ENCODE measurements around the gene AGPS. TPM values are rescaled to one million over a fixed set of nuclear protein-coding genes. Genes with fewer than 3 reads are reported as not detected.
"Not testable (repeated sequence)": the region's sequence is repeated elsewhere in the genome, so short reads cannot be mapped to it uniquely, and the experiment has no call there.

The AGPS gene
- total RNA-seq, 2 experiments from 2014 or later: 52.0 to 52.8 TPM

GRCh38 chr2:177355874-177356273, 36.7 kb upstream of the AGPS start:
- H3K27ac Mint-ChIP-seq: no peak overlapping the region
- H3K27me3 Mint-ChIP-seq: no peaks in the 10 kb centered on the region
- H3K9me3 Mint-ChIP-seq: no peaks in the 10 kb centered on the region
- H3K4me3 Mint-ChIP-seq: no peak overlapping the region
- ChIA-PET POLR2A (no interaction called here), CTCF (no interaction called here)
- H3K4me1 Mint-ChIP-seq: no peaks in the 10 kb centered on the region
- no peak for DNase-seq
- H3K36me3 Mint-ChIP-seq (ENCODE audit: low read depth): no peaks in the 10 kb centered on the region

- Mint-ChIP-seq H3K27me3 (no peaks in the 10 kb centered on the region), H3K4me1 (no peaks in the 10 kb centered on the region), H3K27ac (no peak overlapping the region), H3K36me3 (ENCODE audit: low read depth) (no peaks in the 10 kb centered on the region), H3K9me3 (no peaks in the 10 kb centered on the region), H3K4me3 (no peak overlapping the region)
- POLR2A ChIA-PET: interaction anchor here (0.6 kb wide), 1 partner anchor 175 kb away, joined by 3 read pairs; no protein-coding TSS in a partner anchor
- DNase-seq: no peak
- CTCF ChIA-PET: interaction anchor here (1.0 kb wide), 1 partner anchor 130 kb away, joined by 4 read pairs; no protein-coding TSS in a partner anchor
Observed at GRCh38 chr2:177359836-177360595, 32.6 kb upstream of the AGPS start.

GRCh38 chr2:177362499-177362898, 30.1 kb upstream of the AGPS start:
- CTCF ChIA-PET: interaction anchor here (0.6 kb wide), 1 partner anchor 1160 kb away, joined by 3 read pairs; no protein-coding TSS in a partner anchor
- no peak overlapping the region for H3K27ac Mint-ChIP-seq
- POLR2A ChIA-PET: no interaction called here
- DNase-seq: no peak
- H3K27me3 Mint-ChIP-seq: no peaks in the 10 kb centered on the region
- H3K36me3 Mint-ChIP-seq (ENCODE audit: low read depth): no peaks in the 10 kb centered on the region
- no peaks in the 10 kb centered on the region for H3K9me3 Mint-ChIP-seq
- no peaks in the 10 kb centered on the region for H3K4me1 Mint-ChIP-seq
- H3K4me3 Mint-ChIP-seq: no peak overlapping the region

- Mint-ChIP-seq H3K27ac (no peak overlapping the region), H3K36me3 (ENCODE audit: low read depth) (no peaks in the 10 kb centered on the region), H3K27me3 (no peaks in the 10 kb centered on the region), H3K4me1 (no peaks in the 10 kb centered on the region), H3K4me3 (no peak overlapping the region), H3K9me3 (peaks cover 5% of the 10 kb centered on the region)
- POLR2A ChIA-PET: no interaction called here
- CTCF ChIA-PET: no interaction called here
- DNase-seq: no peak
Observed at GRCh38 chr2:177363332-177363731, 29.2 kb upstream of the AGPS start.

- H3K4me1 Mint-ChIP-seq; H3K4me3 Mint-ChIP-seq; DNase-seq; H3K27ac Mint-ChIP-seq; H3K36me3 Mint-ChIP-seq (ENCODE audit: low read depth); H3K27me3 Mint-ChIP-seq; POLR2A ChIA-PET: not testable (repeated sequence)
- peaks cover 18% of the 10 kb centered on the region for H3K9me3 Mint-ChIP-seq
- CTCF ChIA-PET: interaction anchor here (1.2 kb wide), 1 partner anchor 746 kb away, joined by 3 read pairs; the partner anchor contains the start of gene RBM45
Observed at GRCh38 chr2:177365764-177366163, 26.8 kb upstream of the AGPS start.

- POLR2A ChIA-PET, DNase-seq, H3K27ac Mint-ChIP-seq: not testable (repeated sequence)
Observed at GRCh38 chr2:177368023-177368422, 24.6 kb upstream of the AGPS start.

GRCh38 chr2:177379354-177379753, 13.2 kb upstream of the AGPS start:
- Mint-ChIP-seq H3K27me3 (no peaks in the 10 kb centered on the region), H3K4me1 (no peaks in the 10 kb centered on the region), H3K9me3 (no peaks in the 10 kb centered on the region), H3K36me3 (ENCODE audit: low read depth) (peaks cover 8% of the 10 kb centered on the region), H3K27ac (no peak overlapping the region), H3K4me3 (no peak overlapping the region)
- CTCF ChIA-PET: no interaction called here
- DNase-seq: no peak
- POLR2A ChIA-PET: interaction anchor here (0.6 to 4.3 kb wide), 2 partner anchors 13 to 22 kb away, joined by 3 to 24 read pairs; partner anchors contain the start of gene AGPS

More at GRCh38 chr2:177368023-177368422, 24.6 kb upstream of the AGPS start:
- CTCF ChIA-PET: interaction anchor here (0.6 kb wide), 1 partner anchor 158 kb away, joined by 3 read pairs; no protein-coding TSS in a partner anchor
- Mint-ChIP-seq H3K9me3 (peaks cover 38% of the 10 kb centered on the region), H3K36me3 (ENCODE audit: low read depth) (peaks cover 16% of the 10 kb centered on the region)
- H3K4me3 Mint-ChIP-seq, H3K27me3 Mint-ChIP-seq, H3K4me1 Mint-ChIP-seq: not testable (repeated sequence)

- Mint-ChIP-seq H3K9me3 (no peaks in the 10 kb centered on the region), H3K27ac (no peak overlapping the region), H3K4me1 (no peaks in the 10 kb centered on the region), H3K36me3 (ENCODE audit: low read depth) (peaks cover 8% of the 10 kb centered on the region), H3K4me3 (no peak overlapping the region), H3K27me3 (no peaks in the 10 kb centered on the region)
- CTCF ChIA-PET: interaction anchor here (1.9 to 3.1 kb wide), 2 partner anchors 12 to 45 kb away, joined by 5 to 10 read pairs; partner anchors contain the start of gene AGPS
- POLR2A ChIA-PET: interaction anchor here (4.3 kb wide), 1 partner anchor 12 kb away, joined by 24 read pairs; the partner anchor contains the start of gene AGPS
- DNase-seq: no peak
Observed at GRCh38 chr2:177380181-177380580, 12.4 kb upstream of the AGPS start.

GRCh38 chr2:177383935-177384334, 8.6 kb upstream of the AGPS start:
- Mint-ChIP-seq H3K27me3 (no peaks in the 10 kb centered on the region), H3K4me3 (no peak overlapping the region), H3K27ac (no peak overlapping the region), H3K4me1 (no peaks in the 10 kb centered on the region), H3K9me3 (no peaks in the 10 kb centered on the region), H3K36me3 (ENCODE audit: low read depth) (peaks cover 8% of the 10 kb centered on the region)
- no peak for DNase-seq
- CTCF ChIA-PET: interaction anchor here (1.4 to 1.8 kb wide), 2 partner anchors 9 to 219 kb away, joined by 6 to 7 read pairs; partner anchors contain the start of gene AGPS
- POLR2A ChIA-PET: interaction anchor here (1.9 kb wide), 1 partner anchor 10 kb away, joined by 15 read pairs; the partner anchor contains the start of gene AGPS

GRCh38 chr2:177385151-177385550, 7.4 kb upstream of the AGPS start:
- no peak overlapping the region for H3K4me3 Mint-ChIP-seq
- H3K27ac Mint-ChIP-seq: no peak overlapping the region
- H3K36me3 Mint-ChIP-seq (ENCODE audit: low read depth): peaks cover 7% of the 10 kb centered on the region
- no peaks in the 10 kb centered on the region for H3K4me1 Mint-ChIP-seq
- no peaks in the 10 kb centered on the region for H3K27me3 Mint-ChIP-seq
- CTCF ChIA-PET: interaction anchor here (1.1 to 1.8 kb wide), 3 partner anchors 8 to 221 kb away, joined by 3 to 7 read pairs (median 6); partner anchors contain the start of gene AGPS
- POLR2A ChIA-PET: interaction anchor here (1.9 kb wide), 1 partner anchor 8 kb away, joined by 15 read pairs; the partner anchor contains the start of gene AGPS
- H3K9me3 Mint-ChIP-seq: no peaks in the 10 kb centered on the region
- no peak for DNase-seq

GRCh38 chr2:177391822-177392372, 676 bp upstream of the AGPS start:
- peaks cover 19% of the 10 kb centered on the region for H3K36me3 Mint-ChIP-seq (ENCODE audit: low read depth)
- H3K9me3 Mint-ChIP-seq: no peaks in the 10 kb centered on the region
- ChIA-PET POLR2A (interaction anchor here (0.6 to 4.1 kb wide), 13 partner anchors 7 to 459 kb away, joined by 3 to 40 read pairs (median 4); partner anchors contain the start of genes HNRNPA3 and NFE2L2), CTCF (interaction anchor here (0.9 to 3.0 kb wide), 11 partner anchors 8 to 243 kb away, joined by 3 to 10 read pairs (median 5); no protein-coding TSS in a partner anchor)
- H3K27ac Mint-ChIP-seq: peak overlapping the region; percentile 80
- DNase-seq: no peak
- peaks cover 44% of the 10 kb centered on the region for H3K4me1 Mint-ChIP-seq
- H3K4me3 Mint-ChIP-seq: peak overlapping the region; percentile 96
- H3K27me3 Mint-ChIP-seq: no peaks in the 10 kb centered on the region

GRCh38 chr2:177393203-177393755, 706 bp downstream of the AGPS start:
- peak; percentile 28 for DNase-seq
- H3K4me1 Mint-ChIP-seq: peaks cover 58% of the 10 kb centered on the region
- ChIA-PET POLR2A (interaction anchor here (0.6 to 4.1 kb wide), 15 partner anchors 9 to 1118 kb away, joined by 3 to 40 read pairs (median 3); partner anchors contain the start of genes HNRNPA3 and NFE2L2), CTCF (interaction anchor here (0.7 to 3.0 kb wide), 16 partner anchors 8 to 332 kb away, joined by 3 to 31 read pairs (median 5); partner anchors contain the start of gene NFE2L2)
- peaks cover 26% of the 10 kb centered on the region for H3K36me3 Mint-ChIP-seq (ENCODE audit: low read depth)
- peak overlapping the region; percentile 80 for H3K27ac Mint-ChIP-seq
- H3K4me3 Mint-ChIP-seq: peak overlapping the region; percentile 96
- no peaks in the 10 kb centered on the region for H3K9me3 Mint-ChIP-seq
- H3K27me3 Mint-ChIP-seq: no peaks in the 10 kb centered on the region

Measured in activated CD4-positive, alpha-beta memory T cell treated with anti-CD3 and anti-CD28 coated beads, Interleukin-2, amount 10 ng/mL, durations not matched to agents 7 days and 5 days (primary cell).